OCI-LY1 (cell line): Measurements from ENCODE around the gene KRT80.

Source experiments
- H2AFZ ChIP-seq: fragments of 200-600 bp; sonication (generic), shearing (Covaris generic); 2 replicates; pipeline ENCODE4 v1.6.0; 2014; ENCODE audit warnings: antibody characterized with exemption, mild to moderate bottlenecking, low read length
- H3F3A ChIP-seq: fragments of 200-600 bp; sonication (generic), shearing (Covaris generic); 2 replicates; pipeline ENCODE4 v1.6.0; 2014; ENCODE audit warnings: mild to moderate bottlenecking, antibody characterized with exemption, low read length, moderate library complexity; ENCODE audit not compliant: insufficient read depth
- H3K27ac ChIP-seq: fragments of 200-600 bp; sonication (generic); 2 replicates; pipeline ENCODE4 v1.5.1; 2014; ENCODE audit warnings: low read length, mixed run types, mild to moderate bottlenecking, low read depth; ENCODE audit not compliant: poor library complexity, severe bottlenecking
- H3K27me3 ChIP-seq: fragments of 200-600 bp; sonication (generic); 2 replicates; pipeline ENCODE4 v1.6.0; 2014; ENCODE audit warnings: antibody characterized with exemption, mild to moderate bottlenecking, low read length, moderate library complexity; ENCODE audit not compliant: insufficient read depth
- H3K36me3 ChIP-seq: fragments of 200-600 bp; sonication (generic); 2 replicates; pipeline ENCODE4 v1.6.1; 2014; ENCODE audit warnings: mild to moderate bottlenecking, antibody characterized with exemption, low read length, moderate library complexity, mixed read lengths; ENCODE audit not compliant: insufficient read depth
- H3K4me1 ChIP-seq: fragments of 200-600 bp; sonication (generic); 2 replicates; pipeline ENCODE4 v1.5.1; 2014; ENCODE audit warnings: mild to moderate bottlenecking, low read length, moderate library complexity; ENCODE audit not compliant: insufficient read depth, severe bottlenecking
- H3K4me2 ChIP-seq: fragments of 200-600 bp; sonication (generic), shearing (Covaris generic); 2 replicates; pipeline ENCODE4 v1.6.1; 2014; ENCODE audit warnings: low read length
- H3K4me3 ChIP-seq: fragments of 200-600 bp; sonication (generic); 2 replicates; pipeline ENCODE4 v1.5.1; 2014; ENCODE audit warnings: low read length, low read depth, mild to moderate bottlenecking, mixed read lengths; ENCODE audit not compliant: poor library complexity, severe bottlenecking
- H3K79me2 ChIP-seq: fragments of 200-600 bp; shearing (Covaris generic); 2 replicates; pipeline ENCODE4 v1.6.1; 2016; ENCODE audit warnings: mixed run types, low read length, mixed read lengths; ENCODE audit not compliant: insufficient read depth
- H3K9ac ChIP-seq: fragments of 200-600 bp; sonication (generic), shearing (Covaris generic); 2 replicates; pipeline ENCODE4 v1.6.1; 2014; ENCODE audit warnings: mild to moderate bottlenecking, low read length, mixed read lengths
- H3K9me2 ChIP-seq: fragments of 200-600 bp; sonication (generic), shearing (Covaris generic); 2 replicates; pipeline ENCODE4 v1.6.1; 2014; ENCODE audit warnings: low read depth, mild to moderate bottlenecking, low read length, mixed read lengths
- H3K9me3 ChIP-seq: fragments of 200-600 bp; shearing (Covaris generic); 2 replicates; pipeline ENCODE4 v1.6.1; 2014; ENCODE audit warnings: low read length, mixed read lengths
- H4K20me1 ChIP-seq: fragments of 200-600 bp; sonication (generic), shearing (Covaris generic); 2 replicates; pipeline ENCODE4 v1.6.0; 2016; ENCODE audit warnings: mild to moderate bottlenecking, low read length; ENCODE audit not compliant: insufficient read depth
- EZH2 ChIP-seq: fragments of 200-600 bp; sonication (generic), shearing (Covaris generic); IDR thresholded peaks from 2 replicates; pipeline ENCODE4 v1.8.0; 2017; ENCODE audit warnings: borderline replicate concordance, mixed run types, mild to moderate bottlenecking, antibody characterized with exemption, low read length, moderate library complexity, mixed read lengths
- TF ChIP-seq, protein P1 (sequence below): fragments of 200-600 bp; sonication (generic), shearing (Covaris generic); IDR thresholded peaks from 2 replicates; pipeline ENCODE4 v1.5.1; 2017; ENCODE audit warnings: mild to moderate bottlenecking, antibody characterized with exemption, low read length, moderate library complexity, mixed read lengths

The KRT80 gene

GRCh38 chr12:52232203-52232673, 40.4 kb upstream of the KRT80 start:
- Histone ChIP-seq H3K9ac (no peak overlapping the region), H3K4me1 (no peaks in the 10 kb centered on the region), H3K4me3 (no peak overlapping the region), H2AFZ (no peak overlapping the region), H3K4me2 (no peak overlapping the region), H3K36me3 (no peaks in the 10 kb centered on the region), H3K27me3 (no peaks in the 10 kb centered on the region), H3K79me2 (no peaks in the 10 kb centered on the region), H3F3A (no peaks in the 10 kb centered on the region), H4K20me1 (no peaks in the 10 kb centered on the region), H3K9me2 (no peaks in the 10 kb centered on the region), H3K9me3 (no peaks in the 10 kb centered on the region), H3K27ac (no peak overlapping the region)
- TF ChIP-seq, protein P1, sequence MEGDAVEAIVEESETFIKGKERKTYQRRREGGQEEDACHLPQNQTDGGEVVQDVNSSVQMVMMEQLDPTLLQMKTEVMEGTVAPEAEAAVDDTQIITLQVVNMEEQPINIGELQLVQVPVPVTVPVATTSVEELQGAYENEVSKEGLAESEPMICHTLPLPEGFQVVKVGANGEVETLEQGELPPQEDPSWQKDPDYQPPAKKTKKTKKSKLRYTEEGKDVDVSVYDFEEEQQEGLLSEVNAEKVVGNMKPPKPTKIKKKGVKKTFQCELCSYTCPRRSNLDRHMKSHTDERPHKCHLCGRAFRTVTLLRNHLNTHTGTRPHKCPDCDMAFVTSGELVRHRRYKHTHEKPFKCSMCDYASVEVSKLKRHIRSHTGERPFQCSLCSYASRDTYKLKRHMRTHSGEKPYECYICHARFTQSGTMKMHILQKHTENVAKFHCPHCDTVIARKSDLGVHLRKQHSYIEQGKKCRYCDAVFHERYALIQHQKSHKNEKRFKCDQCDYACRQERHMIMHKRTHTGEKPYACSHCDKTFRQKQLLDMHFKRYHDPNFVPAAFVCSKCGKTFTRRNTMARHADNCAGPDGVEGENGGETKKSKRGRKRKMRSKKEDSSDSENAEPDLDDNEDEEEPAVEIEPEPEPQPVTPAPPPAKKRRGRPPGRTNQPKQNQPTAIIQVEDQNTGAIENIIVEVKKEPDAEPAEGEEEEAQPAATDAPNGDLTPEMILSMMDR = no peak
- TF ChIP-seq EZH2 = no peak

- Histone ChIP-seq H3K4me1 (no peaks in the 10 kb centered on the region), H3F3A (no peaks in the 10 kb centered on the region), H3K9ac (no peak overlapping the region), H3K9me3 (no peaks in the 10 kb centered on the region), H3K27ac (no peak overlapping the region), H4K20me1 (no peaks in the 10 kb centered on the region), H2AFZ (no peak overlapping the region), H3K79me2 (no peaks in the 10 kb centered on the region), H3K27me3 (no peaks in the 10 kb centered on the region), H3K4me2 (no peak overlapping the region), H3K36me3 (no peaks in the 10 kb centered on the region), H3K9me2 (no peaks in the 10 kb centered on the region), H3K4me3 (no peak overlapping the region)
- TF ChIP-seq, protein P1 = no peak
Measured at GRCh38 chr12:52231305-52232202, 39.7 kb upstream of the KRT80 start.

GRCh38 chr12:52230364-52231281, 38.8 kb upstream of the KRT80 start:
- Histone ChIP-seq H3K4me3 (no peak overlapping the region), H4K20me1 (no peaks in the 10 kb centered on the region), H3K27ac (no peak overlapping the region), H3K9ac (no peak overlapping the region), H3F3A (no peaks in the 10 kb centered on the region), H3K27me3 (no peaks in the 10 kb centered on the region), H3K79me2 (no peaks in the 10 kb centered on the region), H3K4me1 (no peaks in the 10 kb centered on the region), H3K9me2 (no peaks in the 10 kb centered on the region), H3K4me2 (no peak overlapping the region), H2AFZ (no peak overlapping the region), H3K9me3 (no peaks in the 10 kb centered on the region), H3K36me3 (no peaks in the 10 kb centered on the region)
- TF ChIP-seq, protein P1 = no peak
- no peak for TF ChIP-seq EZH2
